Measurements from ENCODE around the gene ACY1. TPM values are rescaled to one million over a fixed set of nuclear protein-coding genes. Genes with fewer than 3 reads are reported as not detected.

Gene ACY1
- total and polyA plus RNA-seq, 2 of the 13 experiments (the other 11 are each of a cell fraction or from before 2014, with no cell fraction given) = 113 to 162 TPM

- no peak for TF ChIP-seq BCLAF1 (IDR thresholded peaks at IDR 0.05)
- peak; percentile 49 for TF ChIP-seq AGO2 (optimal IDR thresholded peaks at IDR 0.05; ENCODE audit: low read depth, low read length)
- no peak for TF ChIP-seq ZNF891 (CRISPR knock-in tag; IDR thresholded peaks at IDR 0.05)
- no peak for TF ChIP-seq CREB1 (IDR thresholded peaks at IDR 0.05)
- no peak for TF ChIP-seq CREB1 (CRISPR knock-in tag; IDR thresholded peaks at IDR 0.05)
- no peak for TF ChIP-seq FUBP1 (CRISPR knock-in tag; IDR thresholded peaks at IDR 0.05; ENCODE audit: borderline replicate concordance)
- no peak for TF ChIP-seq ZNF326 (CRISPR knock-in tag; IDR thresholded peaks at IDR 0.05; ENCODE audit: borderline replicate concordance)
- no peak for TF ChIP-seq ZNF746 (CRISPR knock-in tag; IDR thresholded peaks at IDR 0.05)
- TF ChIP-seq ZFP82 (CRISPR knock-in tag; IDR thresholded peaks at IDR 0.05; ENCODE audit: borderline replicate concordance) = peak; percentile 88; the same call in 1 of the 2 replicates
- TF ChIP-seq RAD51 (IDR thresholded peaks at IDR 0.05; ENCODE audit: borderline replicate concordance) = no peak
- TF ChIP-seq RCOR2 (CRISPR knock-in tag; IDR thresholded peaks at IDR 0.05) = 0 out of 2 replicates have a peak, but pooled peaks have one; percentile 14
- 0 out of 2 replicates have a peak, but pooled peaks have one; percentile 60 for TF ChIP-seq ZNF619 (CRISPR knock-in tag; IDR thresholded peaks at IDR 0.05)
- peak; percentile 37; the same call in 1 of the 2 replicates for TF ChIP-seq SALL1 (CRISPR knock-in tag; IDR thresholded peaks at IDR 0.05)
- TF ChIP-seq ASH2L (IDR thresholded peaks at IDR 0.05; ENCODE audit: insufficient read length, low read depth, low read length) = peak; percentile 18
- no peak for TF ChIP-seq TFE3 (CRISPR knock-in tag; IDR thresholded peaks at IDR 0.05)
- no peak for TF ChIP-seq KMT2A (CRISPR knock-in tag; IDR thresholded peaks at IDR 0.05)
- no peak for TF ChIP-seq ZNF878 (CRISPR knock-in tag; IDR thresholded peaks at IDR 0.05)
- TF ChIP-seq HBP1 (CRISPR knock-in tag; IDR thresholded peaks at IDR 0.05; ENCODE audit: low read depth) = no peak
- TF ChIP-seq TEAD2 (CRISPR knock-in tag; IDR thresholded peaks at IDR 0.05) = no peak
- TF ChIP-seq ZNF225 (CRISPR knock-in tag; IDR thresholded peaks at IDR 0.05) = no peak
- no peak for TF ChIP-seq ZNF7 (CRISPR knock-in tag; IDR thresholded peaks at IDR 0.05)
- 0 out of 2 replicates have a peak, but pooled peaks have one; percentile 13 for TF ChIP-seq TOE1 (CRISPR knock-in tag; IDR thresholded peaks at IDR 0.05)
Measured at GRCh38 chr3:51983578-51984268, 388 bp downstream of the ACY1 start (continued).

Data from HepG2 (cell line).